ENCODE data around the gene STK40. TPM values are rescaled to one million over a fixed set of nuclear protein-coding genes. Genes with fewer than 3 reads are reported as not detected.

The STK40 gene
- total RNA-seq, 1 experiment from 2014 or later = 49.6 TPM

GRCh38 chr1:36344395-36344680 lies 41.4 kb downstream of the STK40 start:
- Histone ChIP-seq H3K4me1 (ENCODE audit: control insufficient read depth, insufficient read depth, low read length) (peaks cover 5% of the 10 kb centered on the region; the same call in 1 of the 2 replicates), H3K36me3 (ENCODE audit: control insufficient read depth, insufficient read depth, low read length) (peaks cover 2% of the 10 kb centered on the region; the same call in 1 of the 2 replicates), H3K27me3 (ENCODE audit: control insufficient read depth, insufficient read depth, low read length) (no peaks in the 10 kb centered on the region), H3K9me3 (ENCODE audit: control insufficient read depth, insufficient read depth, low read depth, low read length) (no peaks in the 10 kb centered on the region), H3K27ac (ENCODE audit: low read length) (no peak overlapping the region), H3K4me3 (ENCODE audit: low read depth in 2 of 2, low read length in 2 of 2) (no peak overlapping the region)
- CTCF ChIA-PET = no interaction called here
- TF ChIP-seq POLR2AphosphoS5 (IDR thresholded peaks at IDR 0.05; ENCODE audit: low read depth, low read length) (no peak), CTCF (IDR thresholded peaks at IDR 0.05) (no peak), TCF7L2 (IDR thresholded peaks at IDR 0.05; ENCODE audit: low read depth, low read length) (no peak), SIN3A (IDR thresholded peaks at IDR 0.05; ENCODE audit: borderline replicate concordance, insufficient read depth, low read depth, low read length) (no peak), REST (IDR thresholded peaks at IDR 0.05; ENCODE audit: insufficient read depth in 1 of 2, low read depth in 2 of 2, low read length in 1 of 2) (no peak)
- BruUV-seq (replicated peaks) = no TSS peak
- ATAC-seq = no peak
- POLR2A ChIA-PET = interaction anchor here (0.6 kb wide), 1 partner anchor 75 kb away, joined by 5 read pairs; no protein-coding TSS in a partner anchor
- DNase-seq (ENCODE audit: low read depth, low spot score) = no peak
- intact Hi-C loops (cut with micrococcal nuclease; ENCODE audit: unreplicated experiment) = no loop called here
- in situ Hi-C loops (cut with HindIII; ENCODE audit: low pct_unique_long_range_greater_than_20kb, low sequenced_read_pairs) = no loop called here

- Histone ChIP-seq H3K9me3 (ENCODE audit: control insufficient read depth, insufficient read depth, low read depth, low read length) (no peaks in the 10 kb centered on the region), H3K36me3 (ENCODE audit: control insufficient read depth, insufficient read depth, low read length) (peaks cover 2% of the 10 kb centered on the region; the same call in 1 of the 2 replicates), H3K4me3 (ENCODE audit: low read depth in 2 of 2, low read length in 2 of 2) (no peak overlapping the region), H3K27ac (ENCODE audit: low read length) (no peak overlapping the region), H3K4me1 (ENCODE audit: control insufficient read depth, insufficient read depth, low read length) (peaks cover 5% of the 10 kb centered on the region; the same call in 1 of the 2 replicates), H3K27me3 (ENCODE audit: control insufficient read depth, insufficient read depth, low read length) (no peaks in the 10 kb centered on the region)
- ChIA-PET POLR2A (interaction anchor here (0.6 kb wide), 1 partner anchor 76 kb away, joined by 5 read pairs; no protein-coding TSS in a partner anchor), CTCF (interaction anchor here (0.6 to 1.5 kb wide), 4 partner anchors 21 to 63 kb away, joined by 3 to 11 read pairs (median 6); no protein-coding TSS in a partner anchor)
- no TSS peak for BruUV-seq (replicated peaks)
- DNase-seq (ENCODE audit: low read depth, low spot score) (no peak), ATAC-seq (no peak)
- TF ChIP-seq REST (IDR thresholded peaks at IDR 0.05; ENCODE audit: insufficient read depth in 1 of 2, low read depth in 2 of 2, low read length in 1 of 2) (no peak), TCF7L2 (IDR thresholded peaks at IDR 0.05; ENCODE audit: low read depth, low read length) (no peak), POLR2AphosphoS5 (IDR thresholded peaks at IDR 0.05; ENCODE audit: low read depth, low read length) (no peak), SIN3A (IDR thresholded peaks at IDR 0.05; ENCODE audit: borderline replicate concordance, insufficient read depth, low read depth, low read length) (no peak), CTCF (IDR thresholded peaks at IDR 0.05) (no peak)
- in situ Hi-C loops (cut with HindIII; ENCODE audit: low pct_unique_long_range_greater_than_20kb, low sequenced_read_pairs) = no loop called here
- intact Hi-C loops (cut with micrococcal nuclease; ENCODE audit: unreplicated experiment) = loop anchor here (2.0 kb wide), 1 partner anchor 77 kb away; no protein-coding TSS in a partner anchor
Observed at GRCh38 chr1:36343651-36344394, 41.9 kb downstream of the STK40 start.

Measured in Panc1 (cell line).